HG03095 (cell line): Measurements from ENCODE around the gene FBXW7.
A peak's percentile ranks its signal among the peaks of the same experiment; 100 is the strongest.

ENCODE experiments used
- ATAC-seq: cut with Tn5 transposase; IDR thresholded peaks from one replicate; pipeline ENCODE4 v1.9.1; 2021; ENCODE audit warnings: moderate library complexity; ENCODE audit not compliant: unreplicated experiment

The FBXW7 gene

DNA sequence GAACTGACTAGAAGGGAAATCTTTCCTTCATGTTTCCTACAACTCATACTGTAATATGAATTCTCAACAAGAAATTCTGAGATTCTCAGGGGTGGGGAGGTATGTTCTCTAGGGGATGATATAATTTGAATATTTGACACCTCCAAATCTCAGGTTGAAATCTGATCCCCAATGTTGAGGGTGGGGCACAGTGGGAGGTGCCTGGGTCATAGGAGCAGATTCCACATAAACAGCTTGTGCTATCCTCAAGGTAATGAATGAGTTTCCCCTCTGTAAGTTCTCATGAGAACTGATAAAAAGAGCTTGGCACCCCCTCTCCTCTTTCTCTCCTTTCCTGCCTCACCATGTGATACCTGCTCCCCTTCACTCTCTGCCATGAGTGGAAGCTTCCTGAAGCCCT, 21.5 kb downstream of the FBXW7 start:
- no peak for ATAC-seq

DNA sequence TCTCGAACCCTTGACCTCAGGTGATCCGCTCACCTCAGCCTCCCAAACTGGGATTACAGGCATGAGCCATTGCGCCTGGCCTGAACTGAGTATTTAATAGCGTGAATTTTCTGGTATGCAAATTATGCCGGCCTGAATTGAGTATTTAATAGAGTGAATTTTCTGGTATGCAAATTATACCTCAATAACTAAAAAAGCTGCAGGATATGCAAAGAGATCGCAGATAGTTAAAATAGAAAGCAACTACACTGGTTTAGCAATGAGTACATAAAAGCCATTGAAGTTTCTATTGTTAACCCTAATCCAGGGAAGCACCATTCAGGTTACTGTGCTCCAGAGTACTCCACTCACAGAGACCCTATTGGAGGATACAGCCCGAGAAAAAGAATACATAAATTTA, 22.8 kb downstream of the FBXW7 start:
- ATAC-seq, result no peak

DNA sequence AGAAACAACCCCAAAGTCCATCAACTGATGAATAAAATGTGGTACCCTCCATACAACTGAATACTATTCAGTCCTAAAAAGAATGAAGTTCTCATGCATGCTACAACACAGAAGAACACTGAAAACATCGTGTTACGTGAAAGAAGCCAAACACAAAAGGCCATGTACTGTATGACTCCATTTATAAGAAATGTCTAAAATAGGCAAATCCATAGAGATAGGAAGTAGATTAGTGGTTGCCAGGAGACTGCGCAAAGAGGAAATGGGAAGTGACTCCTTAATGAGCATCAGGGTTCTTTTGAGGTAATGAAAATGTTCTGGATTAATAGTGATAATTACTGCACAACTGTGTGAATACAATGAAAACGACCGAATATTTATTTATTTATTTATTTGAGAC, 23.4 kb downstream of the FBXW7 start:
- no peak for ATAC-seq

DNA sequence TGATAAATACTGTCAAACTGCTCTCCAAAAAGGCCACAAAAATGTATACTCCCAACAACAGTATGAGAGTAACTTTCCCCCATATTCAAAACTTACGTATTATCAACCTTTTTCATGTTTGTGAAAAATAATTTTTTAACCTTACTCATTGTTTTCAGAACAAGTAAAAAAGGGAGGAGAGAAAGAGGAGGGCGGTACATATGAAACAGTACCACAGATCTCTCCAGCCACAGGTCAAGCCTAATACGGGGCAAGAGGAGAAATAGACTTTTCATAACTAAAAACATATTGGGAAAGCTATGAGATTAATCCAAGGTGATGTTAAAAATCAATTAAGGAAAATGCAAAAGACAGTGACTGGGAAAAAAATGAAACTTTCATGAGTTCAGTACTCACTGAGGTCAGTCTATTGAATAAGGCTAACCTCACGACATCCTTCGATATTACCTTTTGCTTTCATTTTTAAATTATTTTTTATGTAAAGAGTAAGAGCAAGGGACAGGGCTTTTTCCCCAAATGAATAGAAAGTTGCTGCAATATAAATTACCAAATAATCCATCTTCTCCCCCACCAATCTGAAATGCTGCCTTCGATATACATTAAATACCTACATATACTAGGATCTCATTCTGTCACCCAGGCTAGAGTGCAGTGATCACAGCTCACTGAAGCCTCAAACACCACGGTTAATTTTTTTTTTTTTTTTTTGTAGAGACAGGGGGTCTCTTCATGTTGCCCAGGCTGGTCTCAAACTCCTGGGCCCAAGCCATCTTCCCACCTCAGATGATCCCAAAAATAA, 25.3 kb downstream of the FBXW7 start:
- ATAC-seq, result no peak

DNA sequence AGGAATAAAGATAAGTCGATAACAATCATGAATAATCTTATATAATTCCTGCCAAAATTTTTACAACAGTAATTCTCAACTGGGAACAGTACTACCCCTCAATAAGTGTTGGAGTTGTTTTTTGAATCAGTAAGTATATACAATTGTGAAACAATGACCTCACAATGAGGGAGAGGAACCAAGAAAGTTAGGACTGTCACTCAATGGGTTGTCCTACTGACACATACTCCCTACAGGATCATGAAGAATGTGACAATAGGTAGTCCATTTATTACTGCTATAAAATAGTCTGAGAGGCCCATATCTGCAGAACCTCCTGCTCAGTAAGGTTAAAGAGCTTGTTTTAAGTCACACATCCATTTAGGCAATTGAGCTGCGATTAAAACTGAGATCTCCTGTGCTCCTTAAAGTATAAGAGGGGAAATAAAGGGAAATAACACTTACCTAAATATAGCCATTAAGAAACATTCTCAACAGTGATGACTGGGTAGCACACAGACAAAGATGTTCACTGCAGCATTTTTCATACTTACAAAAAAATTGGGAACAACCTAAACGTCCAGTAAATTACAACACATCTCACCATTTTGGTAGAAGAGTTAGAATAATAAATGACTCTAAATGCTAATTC, 26.2 kb downstream of the FBXW7 start:
- no peak for ATAC-seq

DNA sequence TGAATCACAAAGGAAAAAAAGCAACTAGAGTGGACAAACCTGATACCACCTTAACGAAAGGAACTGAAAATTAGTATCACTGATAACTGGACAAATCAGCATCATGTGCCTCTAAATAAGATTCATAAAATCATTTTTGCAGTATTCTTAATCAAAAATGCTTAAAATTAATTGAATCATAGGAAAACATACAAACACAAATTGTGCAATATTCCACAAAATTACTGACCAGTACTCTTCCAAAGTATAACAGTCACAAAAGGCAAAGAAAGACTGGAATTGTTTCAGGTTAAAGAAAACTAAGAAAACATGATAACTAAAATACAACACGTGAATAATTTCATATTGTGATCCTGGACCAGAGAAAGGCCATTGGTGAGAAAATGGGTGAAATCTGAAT, 27.1 kb downstream of the FBXW7 start:
- no peak for ATAC-seq

DNA sequence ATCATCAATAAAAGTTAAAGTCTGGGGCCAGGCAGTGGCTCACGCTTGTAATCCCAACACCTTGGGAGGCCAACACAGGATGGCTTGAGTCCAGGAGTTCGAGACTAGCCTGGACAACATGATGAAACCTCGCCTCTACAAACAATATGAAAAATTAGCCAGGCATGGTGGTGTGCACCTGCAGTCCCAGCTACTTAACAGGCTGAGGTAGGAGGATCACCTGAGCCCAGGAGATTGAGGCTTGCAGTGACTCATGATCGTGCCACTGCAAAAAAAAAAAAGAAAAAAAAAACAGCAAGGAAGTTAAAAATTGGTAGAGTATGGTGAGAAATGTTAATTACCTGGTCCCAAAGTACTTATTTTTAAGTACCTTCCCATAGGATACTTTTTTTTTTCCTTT, 27.5 kb downstream of the FBXW7 start:
- ATAC-seq, result no peak

DNA sequence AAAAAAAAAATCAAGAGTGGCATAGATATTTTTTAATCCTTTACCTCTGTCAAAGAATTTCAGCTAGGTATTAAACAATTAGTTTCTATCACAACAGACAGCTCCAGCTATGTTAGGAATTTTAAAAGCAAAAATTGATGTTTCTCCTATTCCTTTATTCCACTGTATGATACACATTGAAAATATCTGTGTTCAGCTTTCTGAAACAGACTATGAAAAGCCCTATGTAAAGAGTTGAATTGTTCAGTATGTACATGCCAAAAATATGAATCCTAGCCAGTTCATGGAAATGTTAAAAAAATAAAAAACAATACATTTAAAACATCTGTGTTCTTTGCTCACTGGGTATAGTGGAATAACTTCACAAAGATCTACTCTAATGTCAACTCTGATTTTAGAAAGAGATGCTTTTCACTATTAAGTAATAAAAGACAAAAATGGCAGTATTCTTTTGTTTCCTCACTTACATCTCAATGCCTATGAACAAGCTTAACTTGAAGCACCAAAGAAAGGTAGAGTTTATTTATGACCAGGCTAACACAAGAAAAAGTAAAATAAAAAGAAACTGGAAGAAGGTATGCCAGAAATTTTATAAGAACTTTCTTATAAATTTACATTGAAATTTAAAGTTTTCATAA, 32.1 kb downstream of the FBXW7 start:
- no peak for ATAC-seq

DNA sequence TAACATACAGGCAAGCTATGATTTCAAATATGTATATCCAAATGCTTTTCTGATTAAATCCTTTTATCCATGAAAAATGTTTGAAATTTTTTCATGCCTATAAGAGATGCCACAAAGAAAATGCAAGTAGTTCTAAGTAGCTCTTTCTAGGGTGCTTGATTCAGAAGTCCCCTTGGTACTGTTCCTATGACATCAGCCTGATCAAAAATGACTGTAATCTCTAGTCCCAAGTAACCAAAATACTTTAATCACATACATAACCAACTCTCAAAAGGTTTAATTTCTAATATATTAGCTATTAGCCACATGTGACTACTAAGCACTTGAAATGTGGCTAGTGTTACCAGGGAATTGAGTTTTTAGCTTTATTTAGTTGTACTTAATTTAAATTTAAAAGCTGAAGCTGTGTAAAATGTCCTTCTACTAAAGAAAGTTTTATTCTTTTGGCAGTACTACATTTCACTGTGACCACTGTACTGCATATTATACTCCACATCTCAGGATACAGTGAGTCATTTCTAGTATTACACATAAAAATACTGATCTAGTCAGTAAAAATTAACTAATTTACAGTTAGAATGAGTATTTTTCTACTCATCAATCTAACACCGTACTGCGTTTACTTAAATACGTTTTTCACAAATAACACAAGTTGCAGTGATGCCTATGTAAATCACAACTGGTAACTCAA, 33.9 kb downstream of the FBXW7 start:
- ATAC-seq, result no peak

DNA sequence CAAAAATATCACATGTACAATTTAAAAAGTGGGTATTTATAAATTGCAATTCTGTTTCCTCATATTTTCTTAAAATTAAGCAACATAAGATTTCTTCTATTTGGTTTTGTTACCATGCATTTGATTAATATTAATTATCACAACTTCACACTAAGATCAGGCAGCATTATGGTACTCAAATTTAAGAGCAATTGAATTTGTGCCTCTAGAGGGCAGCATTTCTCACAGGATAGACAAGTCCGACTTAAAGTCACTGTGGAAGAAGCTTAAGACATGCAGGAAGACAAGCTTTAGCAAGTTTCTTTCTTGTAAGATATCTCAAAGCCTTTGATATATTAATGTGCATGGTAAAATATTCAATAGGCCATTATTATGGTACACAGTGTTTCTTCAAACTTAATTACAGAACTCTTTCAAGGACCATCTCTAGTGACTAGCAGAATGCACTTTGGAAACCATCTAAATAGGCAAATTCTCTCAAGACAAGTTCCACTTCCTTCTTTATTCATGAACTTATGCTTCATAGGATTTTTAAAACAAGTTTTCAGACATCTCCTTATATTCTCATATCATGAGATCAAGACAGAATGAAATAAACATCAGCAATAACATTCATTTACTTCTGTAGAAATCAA, 35.0 kb downstream of the FBXW7 start:
- peak; percentile 52 for ATAC-seq

DNA sequence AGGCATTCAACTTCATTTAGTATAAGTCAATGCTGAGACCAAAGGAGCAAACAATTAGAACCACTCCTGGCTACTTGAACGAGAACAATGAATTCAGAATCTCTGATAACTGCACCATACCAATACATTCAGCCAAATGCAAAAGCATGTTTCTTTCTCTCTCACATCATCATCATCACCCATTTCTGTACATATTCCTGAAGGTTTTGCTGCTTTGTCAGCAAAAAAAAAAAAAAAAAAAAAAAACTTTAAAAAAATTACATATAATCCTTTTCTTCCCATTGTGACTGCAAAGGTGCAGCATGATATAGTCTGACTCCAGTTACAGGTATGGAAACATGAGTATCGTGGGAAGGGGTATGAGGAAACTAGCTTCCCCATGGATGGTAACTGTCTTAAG, 35.6 kb downstream of the FBXW7 start:
- ATAC-seq, result no peak

DNA sequence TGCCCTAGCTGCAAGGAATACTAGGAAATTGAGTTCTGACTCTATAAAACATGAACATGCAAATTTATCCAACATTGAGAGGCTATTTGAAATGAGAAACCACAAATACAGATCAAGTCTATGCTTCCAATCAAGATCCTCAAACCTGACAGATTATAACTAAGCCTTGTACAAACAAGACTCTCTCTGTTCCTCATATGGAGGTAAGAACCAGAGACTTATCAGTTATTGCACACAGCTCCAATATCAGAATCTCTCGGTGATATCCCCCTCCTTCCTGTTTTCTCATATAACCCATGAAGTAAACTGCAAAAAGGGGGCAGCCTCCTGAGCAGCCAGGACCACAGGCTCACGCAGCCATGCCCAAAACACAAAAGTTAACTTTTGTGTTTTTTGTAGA, 36.5 kb downstream of the FBXW7 start:
- no peak for ATAC-seq

DNA sequence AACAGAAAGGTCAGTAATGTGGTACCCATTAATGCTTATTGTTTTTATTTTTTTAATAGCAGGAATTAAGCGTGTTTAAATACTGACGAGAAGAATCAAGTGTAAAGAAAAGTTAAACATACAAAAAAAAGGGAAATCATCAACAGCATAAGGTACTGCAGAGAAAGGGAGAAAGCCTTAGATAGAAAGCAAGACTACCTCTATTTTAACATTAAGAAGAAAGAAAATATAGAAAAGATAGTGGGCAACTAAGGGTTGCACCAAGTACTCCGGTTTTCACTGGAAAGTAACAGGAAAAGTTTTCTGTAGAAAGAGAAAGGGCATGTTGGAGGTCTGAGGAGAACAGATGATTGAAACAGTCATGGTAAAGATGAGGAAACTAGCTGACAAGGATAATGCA, 41.9 kb downstream of the FBXW7 start:
- ATAC-seq, result no peak

DNA sequence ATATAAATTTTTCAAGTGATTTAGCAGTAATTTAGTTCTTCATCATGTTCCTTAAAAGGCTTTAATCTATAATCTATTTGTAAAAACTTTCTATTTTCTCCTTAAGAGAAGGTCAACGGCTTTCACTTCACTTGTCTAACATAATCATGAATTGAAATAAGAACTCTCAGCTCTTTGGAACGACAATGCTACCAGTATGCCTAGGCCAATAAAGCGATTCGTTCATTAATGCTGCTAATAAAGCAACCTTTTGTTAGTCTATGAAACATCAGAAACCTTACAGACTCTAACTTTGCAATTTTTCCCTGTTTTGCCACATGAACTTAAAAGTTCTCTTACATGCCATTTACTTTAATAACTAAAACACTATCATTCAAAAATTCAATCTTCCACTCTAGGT, 47.6 kb downstream of the FBXW7 start:
- ATAC-seq, result no peak

DNA sequence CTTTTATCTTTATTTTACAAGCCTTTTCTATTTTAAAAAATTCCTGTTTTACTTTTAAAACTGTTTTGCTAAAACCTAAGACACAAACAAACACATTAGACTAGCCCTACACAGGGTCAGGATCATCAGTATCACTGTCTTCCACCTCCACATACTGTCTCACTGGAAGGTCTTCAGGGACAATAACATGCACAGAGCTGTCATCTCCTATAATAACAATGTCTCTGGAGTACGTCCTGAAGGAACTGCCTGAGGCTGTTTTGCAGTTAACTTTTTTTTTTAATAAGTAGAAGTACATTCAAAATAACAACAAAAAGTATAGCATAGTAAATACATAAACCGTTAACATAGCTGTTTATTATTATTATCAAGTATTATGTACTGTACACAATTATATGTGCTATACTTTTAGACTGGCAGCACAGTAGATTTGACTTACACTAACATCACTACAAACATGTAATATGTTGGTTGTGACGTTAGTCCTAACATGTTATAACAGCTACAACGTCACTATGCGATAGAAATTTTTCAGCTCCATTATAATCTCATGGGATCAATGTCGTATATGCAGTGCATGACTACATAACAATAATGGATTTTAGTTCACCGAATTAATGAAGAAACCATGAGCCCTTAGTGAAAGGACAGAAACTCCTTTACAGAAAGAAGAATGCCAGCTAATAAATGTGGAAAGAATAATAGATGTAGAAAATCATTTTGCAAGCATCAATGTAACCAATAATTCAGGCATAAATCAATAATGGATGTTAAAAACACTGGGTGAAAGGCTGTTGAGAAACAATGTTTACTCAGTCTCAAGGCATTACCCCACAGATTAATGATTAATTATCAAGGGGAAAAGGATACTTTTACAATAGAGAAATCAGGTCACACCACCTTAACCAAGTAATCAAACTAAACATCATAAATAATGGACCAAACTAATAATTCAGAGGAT, 49.2 kb downstream of the FBXW7 start:
- ATAC-seq, result no peak

DNA sequence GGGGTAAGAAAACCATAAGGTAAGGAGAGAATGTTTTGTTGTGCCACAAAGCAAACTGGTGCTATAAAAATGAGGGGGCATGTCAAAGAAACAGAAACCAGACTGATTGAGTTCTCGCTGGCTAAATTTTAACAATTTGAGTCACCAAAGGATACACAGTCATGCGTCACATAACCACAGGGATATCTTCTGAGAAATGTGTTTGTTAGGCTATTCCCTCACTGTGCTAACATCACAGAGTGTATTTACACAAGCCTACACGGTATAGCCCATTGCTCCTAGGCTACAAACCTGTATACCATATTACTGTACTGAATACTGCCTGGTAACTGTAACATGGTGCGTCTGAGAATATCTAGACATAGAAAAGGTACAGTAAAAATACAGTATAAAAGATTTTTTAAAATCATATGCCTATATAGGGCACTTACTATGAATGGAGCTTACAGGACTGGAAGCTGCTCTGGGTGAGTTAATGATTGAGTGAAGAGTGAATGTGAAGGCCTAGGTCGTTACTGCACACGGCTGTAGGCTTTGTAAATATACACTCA, 50.1 kb downstream of the FBXW7 start:
- ATAC-seq, result peak; percentile 95

DNA sequence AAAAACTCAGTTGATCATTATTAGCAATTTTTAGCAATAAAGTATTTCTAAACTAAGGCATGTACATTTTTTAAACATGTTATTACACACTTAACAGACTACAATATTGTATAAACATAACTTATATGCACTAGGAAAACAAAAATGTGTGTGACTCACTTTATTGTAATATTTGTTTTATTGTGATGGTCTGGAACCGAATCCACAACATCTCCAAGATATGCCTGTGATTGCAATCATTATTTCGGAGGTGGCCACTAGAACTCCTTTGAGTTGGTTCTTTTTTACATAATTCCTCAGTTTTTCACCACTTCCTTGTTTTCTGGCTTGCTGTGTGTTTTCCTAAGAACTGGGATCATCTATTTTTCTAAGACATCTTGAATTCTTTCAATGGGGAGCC, 53.7 kb downstream of the FBXW7 start:
- no peak for ATAC-seq

DNA sequence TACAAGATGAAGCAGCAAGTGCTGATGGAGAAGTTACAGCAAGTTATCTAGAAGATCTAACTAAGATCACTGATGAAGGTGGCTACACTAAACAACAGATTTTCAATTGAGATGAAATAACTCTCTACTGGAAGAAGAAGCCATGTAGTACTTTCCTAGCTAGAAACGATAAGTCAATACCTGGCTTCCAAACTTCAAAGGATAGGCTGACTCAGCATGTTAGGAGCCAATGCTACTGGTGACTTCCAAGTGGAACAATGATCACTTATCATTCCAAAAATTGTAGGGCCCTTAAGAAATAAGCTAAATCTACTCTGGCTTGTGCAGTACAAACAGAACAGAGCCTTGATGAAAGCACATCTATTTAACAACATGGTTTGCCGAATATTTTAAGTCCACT, 55.0 kb downstream of the FBXW7 start:
- ATAC-seq, result no peak

DNA sequence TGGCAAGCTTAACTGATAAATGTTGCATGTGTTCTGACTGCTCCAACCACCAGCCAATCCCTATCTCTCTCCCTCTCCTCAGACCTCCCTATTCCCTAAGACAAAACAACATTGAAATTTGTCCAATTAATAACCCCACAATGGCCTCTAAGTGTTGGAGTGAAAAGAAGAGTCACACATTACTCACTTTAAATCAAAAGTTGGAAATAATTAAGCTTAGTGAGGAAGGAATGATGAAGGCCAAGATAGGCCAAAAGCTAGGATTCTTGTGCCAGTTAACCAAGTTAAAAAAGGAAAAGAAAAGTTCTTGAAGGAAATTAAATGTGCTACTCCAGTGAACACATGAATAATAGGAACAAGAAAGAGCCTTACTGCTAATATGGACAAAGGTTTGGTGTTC, 55.6 kb downstream of the FBXW7 start:
- no peak for ATAC-seq
